Endothelial cell (in vitro differentiated cells): Measurements from ENCODE around the gene PRR23B. TPM values are rescaled to one million over a fixed set of nuclear protein-coding genes. Genes with fewer than 3 reads are reported as not detected.
"Not testable (repeated sequence)": the region's sequence is repeated elsewhere in the genome, so short reads cannot be mapped to it uniquely, and the experiment has no call there.

Source experiments
- DNase-seq: peaks from one replicate; pipeline ENCODE4 v3.0.0; 2021; ENCODE audit warnings: low spot score
- H3K27ac Mint-ChIP-seq: one replicate; pipeline ENCODE4 v1.8.0; 2021; ENCODE audit warnings: mixed read lengths, inconsistent platforms; ENCODE audit not compliant: unreplicated experiment
- H3K27me3 Mint-ChIP-seq: one replicate; pipeline ENCODE4 v1.8.0; 2021; ENCODE audit warnings: mild to moderate bottlenecking, moderate library complexity, mixed read lengths, inconsistent platforms; ENCODE audit not compliant: unreplicated experiment
- H3K36me3 Mint-ChIP-seq: one replicate; pipeline ENCODE4 v1.8.0; 2021; ENCODE audit warnings: mild to moderate bottlenecking, low read depth, mixed read lengths, inconsistent platforms; ENCODE audit not compliant: unreplicated experiment
- H3K4me1 Mint-ChIP-seq: one replicate; pipeline ENCODE4 v1.8.0; 2021; ENCODE audit warnings: mild to moderate bottlenecking, mixed read lengths, inconsistent platforms; ENCODE audit not compliant: unreplicated experiment
- H3K4me3 Mint-ChIP-seq: one replicate; pipeline ENCODE4 v1.8.0; 2021; ENCODE audit warnings: mild to moderate bottlenecking, mixed read lengths, inconsistent platforms; ENCODE audit not compliant: unreplicated experiment
- H3K9me3 Mint-ChIP-seq: one replicate; pipeline ENCODE4 v1.8.0; 2021; ENCODE audit warnings: mixed read lengths, inconsistent platforms; ENCODE audit not compliant: unreplicated experiment
- CTCF ChIP-seq: fragments of 200-600 bp; sonication (generic); IDR thresholded peaks from one replicate; pipeline ENCODE4 v1.5.0; 2021; ENCODE audit warnings: antibody characterized with exemption; ENCODE audit not compliant: unreplicated experiment
- total RNA-seq: library from RNA; stranded (reverse); fragmentation: NEBNext Ultra II Directional; extraction: Animal tissue kit (Norgen Biotek cat#: 25700); gene quantifications from one replicate; pipeline ENCODE4 v1.2.1, GENCODE V29; 2021; ENCODE audit not compliant: unreplicated experiment

Gene PRR23B
- total RNA-seq, 1 donor from 2014 or later = not detected

DNA sequence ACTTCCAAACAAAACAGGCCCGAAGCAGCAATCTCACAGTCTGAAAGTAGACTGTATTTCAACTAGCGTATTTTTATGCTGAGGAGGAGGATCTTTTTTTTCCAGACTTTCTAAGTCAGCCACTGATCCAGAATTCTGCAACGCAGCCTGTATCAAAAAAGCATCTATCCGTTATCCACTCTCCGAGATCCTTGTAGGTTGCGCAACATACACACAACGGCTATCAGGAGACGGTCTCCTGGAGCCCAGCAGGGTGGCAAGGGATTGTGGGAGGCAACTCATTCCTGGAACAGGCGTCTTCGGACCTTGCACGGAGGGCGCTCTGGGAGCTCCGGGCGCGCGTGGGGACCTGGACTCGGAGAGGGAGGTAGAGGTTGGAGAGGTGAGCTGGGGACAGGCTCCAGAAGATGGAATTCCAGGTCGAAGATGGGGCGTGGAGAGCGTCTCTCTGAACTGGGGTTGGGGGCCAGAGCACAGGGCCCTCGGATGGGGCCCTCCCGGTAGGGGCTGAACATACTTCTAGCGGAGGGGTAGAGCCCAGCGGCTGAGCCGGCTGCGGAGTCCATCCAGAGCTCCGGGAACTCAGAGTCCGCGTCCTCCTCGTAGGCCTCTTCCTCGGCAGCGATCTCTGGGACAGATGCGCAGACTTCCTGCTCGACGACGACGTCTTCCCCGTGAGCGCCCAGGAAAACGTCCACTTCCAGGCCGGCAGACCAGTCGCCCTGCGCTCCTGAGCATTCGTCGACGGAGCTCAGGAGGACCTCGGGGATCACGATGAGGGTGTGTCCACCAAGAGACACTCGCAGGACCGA is 23.0 kb upstream of the PRR23B start:
- DNase-seq = no peak
- no peaks in the 10 kb centered on the region for H3K36me3 Mint-ChIP-seq
- H3K9me3 Mint-ChIP-seq = peaks cover 4% of the 10 kb centered on the region
- no peak overlapping the region for H3K4me3 Mint-ChIP-seq
- H3K27ac Mint-ChIP-seq = no peak overlapping the region
- no peaks in the 10 kb centered on the region for H3K4me1 Mint-ChIP-seq
- peaks cover 1% of the 10 kb centered on the region for H3K27me3 Mint-ChIP-seq
- no peak for TF ChIP-seq CTCF

- no peak for DNase-seq
Measured at GRCh38 chr3:139037478-139037877, 16.8 kb upstream of the PRR23B start.

GRCh38 chr3:139032326-139033002 is 11.7 kb upstream of the PRR23B start:
- no peaks in the 10 kb centered on the region for H3K4me1 Mint-ChIP-seq
- no peak overlapping the region for H3K4me3 Mint-ChIP-seq
- peaks cover 3% of the 10 kb centered on the region for H3K36me3 Mint-ChIP-seq
- TF ChIP-seq CTCF = no peak
- H3K27ac Mint-ChIP-seq = no peak overlapping the region
- DNase-seq = no peak
- no peaks in the 10 kb centered on the region for H3K9me3 Mint-ChIP-seq
- H3K27me3 Mint-ChIP-seq = no peaks in the 10 kb centered on the region

More at GRCh38 chr3:139037478-139037877, 16.8 kb upstream of the PRR23B start:
- Mint-ChIP-seq H3K36me3 (no peaks in the 10 kb centered on the region), H3K4me1 (no peaks in the 10 kb centered on the region), H3K9me3 (no peaks in the 10 kb centered on the region), H3K27me3 (no peaks in the 10 kb centered on the region), H3K4me3 (no peak overlapping the region), H3K27ac (no peak overlapping the region)
- no peak for TF ChIP-seq CTCF

GRCh38 chr3:139030576-139030975 is 9.8 kb upstream of the PRR23B start:
- not testable (repeated sequence) for H3K4me3 Mint-ChIP-seq, H3K27me3 Mint-ChIP-seq, H3K9me3 Mint-ChIP-seq, H3K36me3 Mint-ChIP-seq, DNase-seq, H3K4me1 Mint-ChIP-seq, H3K27ac Mint-ChIP-seq

DNA sequence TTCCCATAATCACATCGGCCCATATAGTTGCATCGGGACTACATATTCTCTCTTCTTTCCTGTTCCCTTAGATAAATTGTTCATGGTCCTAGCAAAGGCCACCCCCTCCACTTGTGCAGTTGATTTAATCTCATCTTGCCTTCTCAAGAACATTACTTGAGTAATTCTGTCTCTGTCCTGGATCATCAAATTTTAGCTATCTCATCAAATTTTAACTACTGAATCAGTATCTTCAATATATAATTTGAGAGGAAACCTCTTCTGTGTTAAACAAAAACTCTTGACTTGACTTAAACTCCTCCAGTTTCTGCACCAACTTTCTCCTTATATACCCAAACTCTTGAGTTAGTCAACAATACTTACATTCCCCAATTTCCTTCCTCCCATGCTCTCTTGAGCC is 4.2 kb upstream of the PRR23B start:
- H3K9me3 Mint-ChIP-seq = no peaks in the 10 kb centered on the region
- H3K4me1 Mint-ChIP-seq = no peaks in the 10 kb centered on the region
- no peak for DNase-seq
- no peaks in the 10 kb centered on the region for H3K27me3 Mint-ChIP-seq
- no peak overlapping the region for H3K27ac Mint-ChIP-seq
- peaks cover 1% of the 10 kb centered on the region for H3K36me3 Mint-ChIP-seq
- no peak for TF ChIP-seq CTCF
- no peak overlapping the region for H3K4me3 Mint-ChIP-seq
